Vagina (tissue), 2 donors: Measurements from ENCODE around the gene TXNL4B.

ENCODE experiments used
- POLR2A ChIP-seq, 2 donors: fragments of 450-650 bp; IDR thresholded peaks; one replicate each; pipeline ENCODE4 v1.6.1; 2017; ENCODE audit warnings: antibody characterized with exemption in 2 of 2, mild to moderate bottlenecking in 2 of 2, moderate library complexity in 2 of 2
- TF ChIP-seq, protein P1 (sequence below), 3 experiments: fragments of 450-650 bp in 2 of 3; fragments of 200-600 bp in 1 of 3; sonication (generic) in 1 of 3; IDR thresholded peaks; one replicate each; pipeline ENCODE4 v1.5.1; 2017 to 2019; ENCODE audit warnings: antibody characterized with exemption in 3 of 3, mild to moderate bottlenecking in 2 of 3, moderate library complexity in 2 of 3

GRCh38 chr16:72093448-72094265 lies at the start of gene TXNL4B, which contains the start of gene DHX38:
- TF ChIP-seq, protein P1, sequence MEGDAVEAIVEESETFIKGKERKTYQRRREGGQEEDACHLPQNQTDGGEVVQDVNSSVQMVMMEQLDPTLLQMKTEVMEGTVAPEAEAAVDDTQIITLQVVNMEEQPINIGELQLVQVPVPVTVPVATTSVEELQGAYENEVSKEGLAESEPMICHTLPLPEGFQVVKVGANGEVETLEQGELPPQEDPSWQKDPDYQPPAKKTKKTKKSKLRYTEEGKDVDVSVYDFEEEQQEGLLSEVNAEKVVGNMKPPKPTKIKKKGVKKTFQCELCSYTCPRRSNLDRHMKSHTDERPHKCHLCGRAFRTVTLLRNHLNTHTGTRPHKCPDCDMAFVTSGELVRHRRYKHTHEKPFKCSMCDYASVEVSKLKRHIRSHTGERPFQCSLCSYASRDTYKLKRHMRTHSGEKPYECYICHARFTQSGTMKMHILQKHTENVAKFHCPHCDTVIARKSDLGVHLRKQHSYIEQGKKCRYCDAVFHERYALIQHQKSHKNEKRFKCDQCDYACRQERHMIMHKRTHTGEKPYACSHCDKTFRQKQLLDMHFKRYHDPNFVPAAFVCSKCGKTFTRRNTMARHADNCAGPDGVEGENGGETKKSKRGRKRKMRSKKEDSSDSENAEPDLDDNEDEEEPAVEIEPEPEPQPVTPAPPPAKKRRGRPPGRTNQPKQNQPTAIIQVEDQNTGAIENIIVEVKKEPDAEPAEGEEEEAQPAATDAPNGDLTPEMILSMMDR (IDR thresholded peaks at IDR 0.05): no peak
- TF ChIP-seq POLR2A (IDR thresholded peaks at IDR 0.05): peak in 1 of 2 donors; percentile 57
